PFSK-1 (cell line): ENCODE data around the gene LDLRAD2.

ENCODE experiments used
- FOXP2 ChIP-seq: optimal IDR thresholded peaks from 2 replicates; pipeline ENCODE3; 2011; ENCODE audit warnings: borderline replicate concordance, control low read depth, inconsistent platforms; ENCODE audit not compliant: insufficient read depth; ENCODE audit errors: extremely low read length, extremely low read depth
- POLR2AphosphoS5 ChIP-seq: IDR thresholded peaks from 2 replicates; pipeline ENCODE4 v1.6.1; 2012; ENCODE audit warnings: low read depth, mild to moderate bottlenecking, control low read depth, low read length, moderate library complexity
- REST ChIP-seq, 2 experiments: IDR thresholded peaks; 2 replicates each; pipeline versions ENCODE4 v1.6.1 to v1.8.0; 2011 to 2012; ENCODE audit warnings: low read depth in 2 of 2, low read length in 2 of 2, control low read depth in 1 of 2, inconsistent platforms in 1 of 2, mild to moderate bottlenecking in 1 of 2, moderate library complexity in 1 of 2; ENCODE audit not compliant: insufficient read depth in 1 of 2
- TAF1 ChIP-seq: IDR thresholded peaks from 2 replicates; pipeline ENCODE4 v1.6.1; 2012; ENCODE audit warnings: low read length, control low read depth, borderline replicate concordance; ENCODE audit not compliant: insufficient read depth

GRCh38 chr1:21813542-21813941 is 1.5 kb downstream of the LDLRAD2 start:
- TF ChIP-seq REST (IDR thresholded peaks at IDR 0.05; ENCODE audit: insufficient read depth in 1 of 2, low read depth in 2 of 2, low read length in 2 of 2) = no peak
- no peak for TF ChIP-seq POLR2AphosphoS5
- no peak for TF ChIP-seq TAF1
- TF ChIP-seq FOXP2 = no peak
